Measurements from ENCODE around the gene CDC42BPA. TPM values are rescaled to one million over a fixed set of nuclear protein-coding genes. Genes with fewer than 3 reads are reported as not detected.

The CDC42BPA gene
- total and polyA plus RNA-seq, 2 donors (not counting 3 experiments of a cell fraction or from before 2014, with no cell fraction given): 26.1 to 92.6 TPM

GRCh38 chr1:227065311-227065710 is 253.0 kb downstream of the CDC42BPA start:
- DNase-seq (ENCODE audit: low read depth, low spot score): no peak
- Histone ChIP-seq H3K27me3 (ENCODE audit: control insufficient read depth in 2 of 2, insufficient read depth in 2 of 2, low read length in 2 of 2) (no peaks in the 10 kb centered on the region), H3K4me1 (ENCODE audit: control insufficient read depth, extremely low read depth, insufficient read depth, low read length) (peaks cover 12% of the 10 kb centered on the region), H3K27ac (ENCODE audit: insufficient read depth, low read depth, low read length) (no peak overlapping the region), H3K4me3 (replicated peaks in 1 of 3; ENCODE audit: insufficient read depth in 1 of 3, low read depth in 1 of 3, low read length in 3 of 3) (no peak overlapping the region), H4K20me1 (replicated peaks; ENCODE audit: control insufficient read depth, extremely low read depth, insufficient read depth, low read length) (no peaks in the 10 kb centered on the region), H3K9me3 (replicated peaks; ENCODE audit: control insufficient read depth, insufficient read depth, low read length) (no peaks in the 10 kb centered on the region), H3K9me1 (replicated peaks; ENCODE audit: control insufficient read depth, extremely low read depth, insufficient read depth, low read length) (no peaks in the 10 kb centered on the region), H3K9ac (replicated peaks; ENCODE audit: extremely low read depth, insufficient read depth, low read length) (no peak overlapping the region), H2AFZ (ENCODE audit: low read depth, low read length) (no peak overlapping the region), H3K4me2 (ENCODE audit: insufficient read depth, low read length) (no peak overlapping the region), H3K36me3 (ENCODE audit: control insufficient read depth in 2 of 2, extremely low read depth in 1 of 2, insufficient read depth in 2 of 2, low read length in 2 of 2) (peaks cover 0 to 2% of the 10 kb centered on the region in 2 experiments), H3K79me2 (ENCODE audit: control insufficient read depth, insufficient read depth, low read length) (no peaks in the 10 kb centered on the region)
- ChIA-PET POLR2A (no interaction called here), CTCF (no interaction called here)
- dilution Hi-C loops (cut with MboI; ENCODE audit: extremely low pct_ligation_motif_present, low sequenced_read_pairs): no loop called here
- intact Hi-C loops (cut with micrococcal nuclease): no loop called here
- BruUV-seq (replicated peaks): no TSS peak
- FAIRE-seq: no peak
- TF ChIP-seq GATA2 (IDR thresholded peaks at IDR 0.05; ENCODE audit: insufficient read depth, insufficient read length, low read depth, low read length) (no peak), POLR2A (IDR thresholded peaks at IDR 0.05; ENCODE audit: low read depth, low read length) (no peak)

GRCh38 chr1:227062306-227062705 is 256.0 kb downstream of the CDC42BPA start:
- Histone ChIP-seq H3K4me3 (replicated peaks in 1 of 3; ENCODE audit: insufficient read depth in 1 of 3, low read depth in 1 of 3, low read length in 3 of 3) (no peak overlapping the region), H3K36me3 (ENCODE audit: control insufficient read depth in 2 of 2, extremely low read depth in 1 of 2, insufficient read depth in 2 of 2, low read length in 2 of 2) (peaks cover 0 to 2% of the 10 kb centered on the region in 2 experiments), H3K4me2 (ENCODE audit: insufficient read depth, low read length) (peak overlapping the region; percentile 50), H3K9ac (replicated peaks; ENCODE audit: extremely low read depth, insufficient read depth, low read length) (no peak overlapping the region), H3K9me1 (replicated peaks; ENCODE audit: control insufficient read depth, extremely low read depth, insufficient read depth, low read length) (no peaks in the 10 kb centered on the region), H3K79me2 (ENCODE audit: control insufficient read depth, insufficient read depth, low read length) (no peaks in the 10 kb centered on the region), H4K20me1 (replicated peaks; ENCODE audit: control insufficient read depth, extremely low read depth, insufficient read depth, low read length) (no peaks in the 10 kb centered on the region), H2AFZ (ENCODE audit: low read depth, low read length) (no peak overlapping the region), H3K4me1 (ENCODE audit: control insufficient read depth, extremely low read depth, insufficient read depth, low read length) (peaks cover 12% of the 10 kb centered on the region), H3K27ac (ENCODE audit: insufficient read depth, low read depth, low read length) (peak overlapping the region; percentile 9), H3K27me3 (ENCODE audit: control insufficient read depth in 2 of 2, insufficient read depth in 2 of 2, low read length in 2 of 2) (no peaks in the 10 kb centered on the region), H3K9me3 (replicated peaks; ENCODE audit: control insufficient read depth, insufficient read depth, low read length) (no peaks in the 10 kb centered on the region)
- peak; percentile 63 for DNase-seq (ENCODE audit: low read depth, low spot score)
- FAIRE-seq: no peak
- dilution Hi-C loops (cut with MboI; ENCODE audit: extremely low pct_ligation_motif_present, low sequenced_read_pairs) (no loop called here), intact Hi-C loops (cut with micrococcal nuclease) (no loop called here)
- TF ChIP-seq EZH2 (IDR thresholded peaks at IDR 0.05; ENCODE audit: borderline replicate concordance, low read depth, low read length, severe bottlenecking) (no peak), JUN (IDR thresholded peaks at IDR 0.05; ENCODE audit: borderline replicate concordance, insufficient read depth, insufficient read length, low read depth) (no peak), FOS (IDR thresholded peaks at IDR 0.05; ENCODE audit: borderline replicate concordance, insufficient read depth, low read length) (no peak), POLR2AphosphoS5 (IDR thresholded peaks at IDR 0.05; ENCODE audit: insufficient read depth, low read depth, low read length) (no peak), GATA2 (IDR thresholded peaks at IDR 0.05; ENCODE audit: insufficient read depth, insufficient read length, low read depth, low read length) (no peak), POLR2A (IDR thresholded peaks at IDR 0.05; ENCODE audit: low read depth, low read length) (no peak), MYC (IDR thresholded peaks at IDR 0.05; ENCODE audit: low read depth, low read length) (no peak)
- TF ChIP-seq, protein P1, sequence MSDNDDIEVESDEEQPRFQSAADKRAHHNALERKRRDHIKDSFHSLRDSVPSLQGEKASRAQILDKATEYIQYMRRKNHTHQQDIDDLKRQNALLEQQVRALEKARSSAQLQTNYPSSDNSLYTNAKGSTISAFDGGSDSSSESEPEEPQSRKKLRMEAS (IDR thresholded peaks at IDR 0.05; ENCODE audit: insufficient read depth, insufficient read length): no peak
- TF ChIP-seq, protein P2, sequence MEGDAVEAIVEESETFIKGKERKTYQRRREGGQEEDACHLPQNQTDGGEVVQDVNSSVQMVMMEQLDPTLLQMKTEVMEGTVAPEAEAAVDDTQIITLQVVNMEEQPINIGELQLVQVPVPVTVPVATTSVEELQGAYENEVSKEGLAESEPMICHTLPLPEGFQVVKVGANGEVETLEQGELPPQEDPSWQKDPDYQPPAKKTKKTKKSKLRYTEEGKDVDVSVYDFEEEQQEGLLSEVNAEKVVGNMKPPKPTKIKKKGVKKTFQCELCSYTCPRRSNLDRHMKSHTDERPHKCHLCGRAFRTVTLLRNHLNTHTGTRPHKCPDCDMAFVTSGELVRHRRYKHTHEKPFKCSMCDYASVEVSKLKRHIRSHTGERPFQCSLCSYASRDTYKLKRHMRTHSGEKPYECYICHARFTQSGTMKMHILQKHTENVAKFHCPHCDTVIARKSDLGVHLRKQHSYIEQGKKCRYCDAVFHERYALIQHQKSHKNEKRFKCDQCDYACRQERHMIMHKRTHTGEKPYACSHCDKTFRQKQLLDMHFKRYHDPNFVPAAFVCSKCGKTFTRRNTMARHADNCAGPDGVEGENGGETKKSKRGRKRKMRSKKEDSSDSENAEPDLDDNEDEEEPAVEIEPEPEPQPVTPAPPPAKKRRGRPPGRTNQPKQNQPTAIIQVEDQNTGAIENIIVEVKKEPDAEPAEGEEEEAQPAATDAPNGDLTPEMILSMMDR (IDR thresholded peaks at IDR 0.05; ENCODE audit: extremely low read depth in 1 of 2, insufficient read depth in 1 of 2, low read depth in 1 of 2, low read length in 2 of 2): no peak
- CTCF ChIA-PET: no interaction called here
- no TSS peak for BruUV-seq (replicated peaks)
- POLR2A ChIA-PET: no interaction called here

All from endothelial cell of umbilical vein (primary cell).